Mucosa of descending colon (tissue), 3 donors: ENCODE measurements around the gene PLA2R1. TPM values are rescaled to one million over a fixed set of nuclear protein-coding genes. Genes with fewer than 3 reads are reported as not detected.
A peak's percentile ranks its signal among the peaks of the same experiment; 100 is the strongest.

Source experiments
- ATAC-seq: fragments of 200-7000 bp; cut with Tn5 transposase; one replicate; pipeline ENCODE4 v1.9.1; 2020; ENCODE audit warnings: mild to moderate bottlenecking, moderate library complexity
- DNase-seq, 3 donors: peaks; one replicate each; pipeline ENCODE4 v3.0.0-alpha.2; 2020
- H3K36me3 ChIP-seq: fragments of 200-600 bp; one replicate; pipeline ENCODE4 v1.8.0; 2021; ENCODE audit warnings: low read depth, mild to moderate bottlenecking
- H3K4me1 ChIP-seq: fragments of 200-600 bp; one replicate; pipeline ENCODE4 v1.8.0; 2021; ENCODE audit warnings: low read depth, mild to moderate bottlenecking
- H3K4me3 ChIP-seq: fragments of 200-600 bp; one replicate; pipeline ENCODE4 v1.8.0; 2021; ENCODE audit warnings: mild to moderate bottlenecking
- H3K9me3 ChIP-seq: fragments of 200-600 bp; one replicate; pipeline ENCODE4 v1.8.0; 2021; ENCODE audit warnings: mild to moderate bottlenecking
- intact Hi-C, 2 donors: fragments of 100-400 bp; cut with DNase I in 1 of 2; cut with micrococcal nuclease in 1 of 2; formaldehyde crosslinking; loops; one replicate each; pipeline versions ENCODE4 v1.11.0 to v1.11.1; 2022; cut with DNase I, micrococcal nuclease
- total RNA-seq, 3 donors: library from RNA; stranded (reverse); fragmentation: NEBNext Ultra II Directional in 2 of 3; extraction: Animal tissue kit (Norgen Biotek cat#: 25700) in 2 of 3; gene quantifications; one replicate each; pipeline versions ENCODE4 v1.2.1 to v1.2.4, GENCODE V29; 2021 to 2023
- TF ChIP-seq, protein P1 (sequence below): fragments of 200-600 bp; IDR thresholded peaks from one replicate; pipeline ENCODE4 v1.8.0; 2022; ENCODE audit warnings: antibody characterized with exemption, mild to moderate bottlenecking
- donor health status: DM: no; HTN: no; CAD: no; lungs with moderate emphysema.
- donor health status: DM: no; HTN: no; CAD: no.
- donor health status: DM: no; HTN: yes; CAD: no.

PLA2R1 gene
- total RNA-seq, 3 donors from 2014 or later, result 8.0 to 19.1 (median 11.1) TPM

DNA sequence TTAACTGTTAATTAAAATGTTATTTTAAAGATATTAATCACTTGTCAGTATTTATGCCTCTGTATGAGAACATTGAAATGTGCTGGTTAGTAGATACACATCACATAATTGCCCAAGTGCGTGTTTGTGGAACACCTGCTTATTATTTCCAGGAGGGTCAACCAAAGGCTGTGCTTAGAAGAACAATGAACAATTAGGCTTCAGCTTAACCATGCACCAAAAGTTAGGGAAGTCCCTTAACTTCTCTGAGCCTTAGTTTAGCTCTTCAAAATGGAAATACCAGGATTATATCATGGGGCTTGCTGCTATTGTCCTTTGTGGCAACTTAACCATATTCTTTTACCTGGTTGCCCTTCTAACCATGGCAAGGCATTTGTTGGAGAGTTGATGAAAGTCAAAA, 43.0 kb upstream of the PLA2R1 start:
- TF ChIP-seq, protein P1, sequence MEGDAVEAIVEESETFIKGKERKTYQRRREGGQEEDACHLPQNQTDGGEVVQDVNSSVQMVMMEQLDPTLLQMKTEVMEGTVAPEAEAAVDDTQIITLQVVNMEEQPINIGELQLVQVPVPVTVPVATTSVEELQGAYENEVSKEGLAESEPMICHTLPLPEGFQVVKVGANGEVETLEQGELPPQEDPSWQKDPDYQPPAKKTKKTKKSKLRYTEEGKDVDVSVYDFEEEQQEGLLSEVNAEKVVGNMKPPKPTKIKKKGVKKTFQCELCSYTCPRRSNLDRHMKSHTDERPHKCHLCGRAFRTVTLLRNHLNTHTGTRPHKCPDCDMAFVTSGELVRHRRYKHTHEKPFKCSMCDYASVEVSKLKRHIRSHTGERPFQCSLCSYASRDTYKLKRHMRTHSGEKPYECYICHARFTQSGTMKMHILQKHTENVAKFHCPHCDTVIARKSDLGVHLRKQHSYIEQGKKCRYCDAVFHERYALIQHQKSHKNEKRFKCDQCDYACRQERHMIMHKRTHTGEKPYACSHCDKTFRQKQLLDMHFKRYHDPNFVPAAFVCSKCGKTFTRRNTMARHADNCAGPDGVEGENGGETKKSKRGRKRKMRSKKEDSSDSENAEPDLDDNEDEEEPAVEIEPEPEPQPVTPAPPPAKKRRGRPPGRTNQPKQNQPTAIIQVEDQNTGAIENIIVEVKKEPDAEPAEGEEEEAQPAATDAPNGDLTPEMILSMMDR, result no peak
- Histone ChIP-seq H3K9me3 (no peaks in the 10 kb centered on the region), H3K36me3 (no peaks in the 10 kb centered on the region), H3K4me3 (no peak overlapping the region), H3K4me1 (no peaks in the 10 kb centered on the region)
- intact Hi-C loops, result no loop called here
- DNase-seq (no peak), ATAC-seq (no peak)

DNA sequence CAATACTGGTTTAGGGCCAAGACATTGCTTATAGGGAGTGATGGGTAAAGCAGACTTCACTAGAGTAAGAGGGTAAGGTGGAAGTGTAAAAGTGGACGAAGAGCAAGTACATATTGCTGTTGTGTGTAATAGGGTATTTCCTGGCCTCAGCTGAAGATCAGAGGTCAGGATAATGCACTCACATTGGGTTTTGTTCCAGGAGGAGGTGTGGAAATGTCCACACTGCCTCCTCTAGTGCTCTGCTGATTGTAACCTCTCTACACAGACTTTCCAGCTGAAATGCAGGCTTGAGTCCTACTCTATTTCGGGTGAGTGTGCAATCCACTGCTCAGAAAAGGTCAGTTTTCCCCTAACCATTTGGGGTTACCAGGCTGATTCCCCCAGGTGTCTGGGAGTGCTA, 41.7 kb upstream of the PLA2R1 start:
- H3K4me3 ChIP-seq, result no peak overlapping the region
- DNase-seq (no peak), ATAC-seq (no peak)
- H3K9me3 ChIP-seq, result no peaks in the 10 kb centered on the region
- intact Hi-C loops, result no loop called here
- TF ChIP-seq, protein P1, result no peak
- H3K4me1 ChIP-seq, result no peaks in the 10 kb centered on the region
- H3K36me3 ChIP-seq, result no peaks in the 10 kb centered on the region

DNA sequence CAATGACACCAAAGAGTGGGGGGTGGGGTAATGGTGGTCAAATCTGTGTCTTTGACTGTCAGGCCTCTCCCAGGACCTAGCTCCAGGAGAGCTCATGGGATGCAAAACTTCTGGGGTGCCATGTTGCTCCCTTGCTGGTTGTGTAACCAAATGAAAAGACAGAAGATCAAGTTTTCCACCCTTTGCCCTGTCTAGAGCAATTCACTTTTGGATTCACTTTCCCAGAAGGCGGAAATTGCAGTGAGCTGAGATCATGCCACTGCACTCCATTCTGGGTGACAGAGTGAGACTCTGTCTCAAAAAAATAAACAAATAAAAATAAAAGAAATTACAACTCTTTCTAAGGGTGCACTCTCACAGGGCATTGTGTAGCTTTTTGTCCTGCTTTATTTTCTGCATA, 34.9 kb upstream of the PLA2R1 start:
- Histone ChIP-seq H3K4me3 (no peak overlapping the region), H3K9me3 (peaks cover 10% of the 10 kb centered on the region), H3K36me3 (no peaks in the 10 kb centered on the region), H3K4me1 (no peaks in the 10 kb centered on the region)
- intact Hi-C loops, result no loop called here
- ATAC-seq (peak; percentile 90), DNase-seq (peak in 1 of 3 donors; percentile 35)
- TF ChIP-seq, protein P1, result no peak

DNA sequence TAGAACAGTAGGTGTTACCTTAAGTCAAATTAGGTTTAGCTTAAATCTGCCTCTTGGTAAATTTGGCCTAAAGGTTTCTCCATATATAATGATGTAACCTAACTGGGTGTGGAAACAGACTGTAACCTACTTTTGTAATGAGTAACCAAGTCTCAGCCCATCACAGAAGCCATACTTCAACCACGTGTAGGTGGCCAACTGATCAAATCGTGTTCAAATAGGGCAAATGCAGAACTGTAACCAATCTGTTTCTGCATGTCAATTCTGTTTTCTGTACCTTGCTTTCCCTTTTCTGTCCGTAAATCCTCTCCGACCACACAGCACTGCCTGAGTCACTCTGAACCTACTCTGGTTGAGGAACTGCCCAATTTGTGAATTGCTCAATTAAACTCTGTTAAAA, 34.0 kb upstream of the PLA2R1 start:
- DNase-seq, result no peak
- H3K9me3 ChIP-seq, result peaks cover 13% of the 10 kb centered on the region
- no peak overlapping the region for H3K4me3 ChIP-seq
- no peak for ATAC-seq
- TF ChIP-seq, protein P1, result no peak
- H3K36me3 ChIP-seq, result no peaks in the 10 kb centered on the region
- no peaks in the 10 kb centered on the region for H3K4me1 ChIP-seq
- intact Hi-C loops, result no loop called here

DNA sequence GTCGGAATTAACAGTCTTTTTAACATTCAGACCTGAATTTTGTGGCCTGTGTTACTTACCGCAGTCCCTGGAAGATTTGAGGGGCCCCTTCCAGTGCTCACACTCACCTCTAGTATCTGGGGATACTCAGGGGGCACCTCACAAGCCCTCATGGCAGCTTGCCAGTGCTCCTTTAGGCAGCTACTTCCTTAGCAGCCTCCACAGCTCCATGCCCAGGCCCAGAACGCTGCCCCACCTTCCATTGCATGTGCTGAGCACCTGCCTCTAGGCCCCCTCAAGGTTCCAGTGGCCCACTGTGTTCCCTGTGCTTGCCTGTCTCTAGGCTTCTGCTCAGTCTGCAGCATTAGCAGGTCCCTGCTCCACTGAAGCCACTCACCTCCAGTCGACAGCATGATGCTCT, 30.0 kb upstream of the PLA2R1 start:
- intact Hi-C loops, result no loop called here
- no peak for ATAC-seq
- H3K9me3 ChIP-seq, result peaks cover 51% of the 10 kb centered on the region
- DNase-seq, result no peak
- no peak overlapping the region for H3K4me3 ChIP-seq
- H3K4me1 ChIP-seq, result no peaks in the 10 kb centered on the region
- no peaks in the 10 kb centered on the region for H3K36me3 ChIP-seq
- TF ChIP-seq, protein P1, result no peak

DNA sequence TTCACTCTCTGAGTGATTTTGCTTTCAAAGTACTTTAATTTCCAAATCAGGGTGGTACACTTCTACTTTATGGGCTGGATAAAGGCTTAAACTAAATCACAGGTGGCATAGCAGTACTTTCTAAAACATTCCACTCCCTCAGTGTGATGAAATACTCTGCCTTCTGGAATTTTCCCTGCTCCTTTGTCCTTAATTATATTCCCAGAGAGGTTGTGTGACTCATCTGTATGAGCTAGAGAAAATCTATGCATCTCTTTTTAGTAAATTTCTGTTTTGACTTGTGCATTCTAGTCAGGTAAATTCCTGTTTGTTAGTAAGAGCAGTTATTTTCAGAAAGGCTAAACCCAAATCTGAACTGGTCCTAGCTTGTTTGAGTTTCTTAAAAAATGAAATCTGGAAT, 29.0 kb upstream of the PLA2R1 start:
- no peak overlapping the region for H3K4me3 ChIP-seq
- H3K36me3 ChIP-seq, result no peaks in the 10 kb centered on the region
- TF ChIP-seq, protein P1, result no peak
- intact Hi-C loops, result no loop called here
- peaks cover 62% of the 10 kb centered on the region for H3K9me3 ChIP-seq
- no peak for ATAC-seq
- no peak for DNase-seq
- H3K4me1 ChIP-seq, result no peaks in the 10 kb centered on the region
